GM21381 (cell line): ENCODE results near the gene SPPL2B.
"Not testable (repeated sequence)": the region's sequence is repeated elsewhere in the genome, so short reads cannot be mapped to it uniquely, and the experiment has no call there.

Experiments used
- ATAC-seq: cut with Tn5 transposase; IDR thresholded peaks from one replicate; pipeline ENCODE4 v1.9.1; 2021; ENCODE audit warnings: mild to moderate bottlenecking, moderate library complexity; ENCODE audit not compliant: unreplicated experiment

SPPL2B gene

DNA sequence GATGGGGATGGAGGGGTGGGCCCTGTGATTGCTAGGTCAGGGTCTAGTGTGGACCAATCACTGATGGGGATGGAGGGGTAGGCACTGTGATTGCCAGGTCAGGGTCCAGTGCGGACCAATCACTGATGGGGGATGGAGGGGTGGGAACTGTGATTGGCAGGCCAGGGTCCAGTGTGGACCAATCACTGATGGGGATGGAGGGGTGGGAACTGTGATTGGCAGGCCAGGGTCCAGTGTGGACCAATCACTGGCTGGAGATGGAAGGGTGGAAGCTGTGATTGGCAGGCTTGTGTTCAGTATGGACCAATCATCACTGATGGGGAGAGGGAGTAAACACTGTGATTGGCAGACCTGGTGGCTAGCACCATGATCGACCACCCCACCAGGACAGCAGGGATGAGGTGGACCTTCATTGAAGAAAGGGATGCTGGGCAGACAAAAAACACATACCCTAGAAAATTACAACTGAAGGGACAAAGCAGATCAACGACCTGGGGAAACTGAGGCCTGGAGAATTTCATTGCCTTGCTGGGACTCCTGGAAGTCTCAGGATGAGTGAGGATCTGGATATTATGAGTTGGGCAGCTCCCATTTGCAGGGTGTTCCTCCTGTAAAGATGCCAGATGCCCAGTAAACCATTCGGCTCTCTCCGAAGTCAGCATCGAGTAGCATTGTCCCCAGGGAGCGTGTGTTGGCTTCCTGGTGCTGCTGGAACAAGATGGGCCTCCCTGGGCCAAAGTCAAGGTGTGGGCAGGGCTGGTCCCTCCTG lies 47.1 kb downstream of the SPPL2B start:
- ATAC-seq: no peak

DNA sequence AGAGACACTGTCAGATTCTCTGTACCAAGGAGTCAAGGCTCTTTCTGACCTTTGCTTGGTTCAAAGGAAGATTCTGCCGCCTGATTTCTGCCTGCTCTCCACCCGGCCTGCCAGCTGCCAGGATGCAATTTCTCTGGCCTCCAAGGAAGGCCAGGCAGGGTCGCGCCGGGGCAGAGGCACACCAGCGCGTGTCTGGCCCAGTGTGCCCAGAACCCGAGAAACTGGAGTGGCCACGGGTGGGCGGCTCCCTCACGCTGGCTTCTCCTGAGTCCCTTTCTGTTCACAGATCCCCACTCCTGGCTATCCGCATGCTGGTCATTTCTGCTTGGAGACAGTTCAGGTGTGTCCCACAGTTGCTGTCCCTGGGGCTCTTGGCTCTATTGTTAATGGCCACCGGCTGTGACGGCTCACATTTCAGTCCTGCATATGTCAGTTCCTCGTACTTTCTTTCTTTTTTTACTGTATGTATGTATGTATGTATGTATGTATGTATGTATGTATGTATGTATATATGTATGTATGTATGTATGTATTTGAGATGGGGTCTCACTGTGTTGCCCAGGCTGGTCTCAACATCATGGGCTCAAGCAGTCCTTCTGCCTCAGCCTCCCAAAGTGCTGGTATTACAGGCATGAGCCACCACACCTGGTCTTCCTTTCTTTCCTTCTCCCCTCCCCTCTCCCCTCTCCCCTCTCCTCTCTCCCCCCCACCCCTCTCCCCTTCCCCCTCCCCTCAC lies 48.5 kb downstream of the SPPL2B start:
- ATAC-seq: no peak

DNA sequence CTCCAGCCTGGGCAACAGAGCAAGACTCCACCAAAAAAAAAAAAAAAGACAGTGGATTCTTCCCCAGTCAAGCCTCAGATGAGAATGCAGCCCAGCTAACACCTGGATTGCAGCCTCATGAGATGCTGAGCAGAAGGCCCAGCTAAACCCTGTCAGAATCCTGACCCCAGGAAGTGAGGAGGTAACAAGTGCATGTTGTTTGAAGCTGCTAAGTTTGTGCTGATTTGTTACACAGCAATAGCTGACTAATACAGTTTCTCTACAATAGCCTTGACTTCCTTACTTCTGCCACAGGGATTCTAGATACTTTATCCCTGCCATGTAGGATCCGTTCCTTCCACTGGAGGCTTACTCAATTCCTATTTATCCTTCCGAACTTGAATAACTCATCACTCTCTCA lies 52.1 kb downstream of the SPPL2B start:
- ATAC-seq: no peak

DNA sequence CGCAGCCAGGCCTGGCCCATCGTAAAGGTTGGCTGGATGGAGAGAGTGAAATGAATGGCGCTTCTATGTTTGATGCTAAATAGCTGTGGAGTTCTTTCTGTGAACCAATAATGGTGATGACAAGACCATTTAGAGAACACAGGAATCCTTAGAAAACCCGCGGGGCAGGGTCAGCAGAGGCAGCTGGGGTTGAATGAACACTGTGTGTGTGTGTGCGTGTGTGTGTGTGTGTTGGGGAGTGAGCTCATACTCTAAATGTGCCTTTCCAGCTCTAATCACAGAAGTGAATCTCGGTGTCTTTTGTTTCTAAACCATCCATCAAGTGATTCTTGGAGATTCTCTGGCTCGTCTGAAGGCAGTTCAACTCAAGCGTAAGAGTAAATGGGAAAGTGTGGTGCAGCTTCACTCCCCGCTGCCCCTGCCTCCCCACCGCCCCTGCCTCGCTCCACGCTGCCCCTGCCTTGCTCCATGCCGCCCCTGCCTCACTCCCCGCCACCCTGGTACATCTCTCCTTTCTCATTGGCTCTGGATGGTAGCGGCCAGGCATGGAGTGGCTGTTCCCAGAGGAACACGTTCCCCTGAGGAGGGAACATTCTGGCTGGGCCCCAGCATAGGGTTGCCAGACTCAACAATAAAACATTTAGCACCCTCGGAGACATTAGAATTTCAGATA lies 52.8 kb downstream of the SPPL2B start:
- ATAC-seq: no peak

DNA sequence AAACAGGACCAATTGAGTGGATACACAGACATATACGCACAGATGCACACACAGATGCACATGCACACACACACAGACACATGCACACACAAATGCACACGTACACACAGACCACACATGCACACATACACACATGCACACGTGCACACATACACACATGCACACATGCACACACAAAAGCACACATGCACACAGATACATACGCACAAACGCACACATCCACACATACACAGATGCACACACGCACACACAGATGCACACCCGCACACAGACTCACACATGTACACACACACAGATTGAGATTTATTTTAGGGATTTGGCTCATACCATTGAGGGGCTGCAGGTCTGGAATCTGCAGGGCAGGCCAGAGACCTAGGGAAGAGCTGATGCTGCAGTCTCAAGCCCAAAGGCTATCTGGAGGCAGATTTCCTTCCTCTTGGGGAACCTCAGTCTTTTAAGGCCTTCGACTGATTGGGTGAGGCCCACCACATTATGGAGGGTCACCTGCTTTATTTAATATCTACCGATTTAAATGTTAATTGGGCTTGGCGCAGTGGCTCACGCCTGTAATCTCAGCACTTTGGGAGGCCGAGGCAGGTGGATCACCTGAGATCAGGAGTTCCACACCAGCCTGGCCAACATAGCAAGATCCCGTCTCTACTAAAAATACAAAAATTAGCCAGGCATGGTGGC lies 54.2 kb downstream of the SPPL2B start:
- ATAC-seq: no peak

DNA sequence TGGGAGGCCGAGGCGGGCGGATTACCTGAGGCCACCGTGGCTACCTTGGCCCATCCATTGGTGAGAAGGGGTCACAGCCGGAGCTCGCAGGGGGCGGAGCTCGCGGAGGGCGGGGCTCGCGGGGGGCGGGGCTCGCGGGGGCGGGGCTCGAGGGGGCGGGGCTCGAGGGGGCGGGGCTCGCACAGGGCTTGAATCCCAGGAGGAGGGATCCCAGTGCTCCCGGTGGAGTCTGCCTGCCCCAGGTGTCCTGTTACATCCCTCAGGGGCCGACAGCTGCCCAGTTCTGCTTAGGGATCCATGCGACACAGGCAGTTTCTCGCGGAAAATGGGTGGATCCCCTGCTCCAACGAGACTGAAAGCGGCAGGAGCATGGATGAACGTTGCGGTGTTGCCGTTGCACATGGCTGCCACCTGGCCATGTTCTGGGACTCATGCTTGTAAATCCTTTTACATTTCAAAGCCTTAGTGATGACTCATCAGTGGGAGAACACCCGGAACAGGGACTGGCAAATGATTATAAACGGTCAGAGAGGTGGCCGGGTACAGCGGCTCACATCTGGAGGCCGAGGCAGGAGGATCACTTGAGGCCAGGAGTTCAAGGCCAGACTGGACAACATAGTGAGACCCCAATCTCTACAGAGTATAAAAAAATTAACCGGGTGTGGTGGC lies 56.7 kb downstream of the SPPL2B start:
- ATAC-seq: no peak

DNA sequence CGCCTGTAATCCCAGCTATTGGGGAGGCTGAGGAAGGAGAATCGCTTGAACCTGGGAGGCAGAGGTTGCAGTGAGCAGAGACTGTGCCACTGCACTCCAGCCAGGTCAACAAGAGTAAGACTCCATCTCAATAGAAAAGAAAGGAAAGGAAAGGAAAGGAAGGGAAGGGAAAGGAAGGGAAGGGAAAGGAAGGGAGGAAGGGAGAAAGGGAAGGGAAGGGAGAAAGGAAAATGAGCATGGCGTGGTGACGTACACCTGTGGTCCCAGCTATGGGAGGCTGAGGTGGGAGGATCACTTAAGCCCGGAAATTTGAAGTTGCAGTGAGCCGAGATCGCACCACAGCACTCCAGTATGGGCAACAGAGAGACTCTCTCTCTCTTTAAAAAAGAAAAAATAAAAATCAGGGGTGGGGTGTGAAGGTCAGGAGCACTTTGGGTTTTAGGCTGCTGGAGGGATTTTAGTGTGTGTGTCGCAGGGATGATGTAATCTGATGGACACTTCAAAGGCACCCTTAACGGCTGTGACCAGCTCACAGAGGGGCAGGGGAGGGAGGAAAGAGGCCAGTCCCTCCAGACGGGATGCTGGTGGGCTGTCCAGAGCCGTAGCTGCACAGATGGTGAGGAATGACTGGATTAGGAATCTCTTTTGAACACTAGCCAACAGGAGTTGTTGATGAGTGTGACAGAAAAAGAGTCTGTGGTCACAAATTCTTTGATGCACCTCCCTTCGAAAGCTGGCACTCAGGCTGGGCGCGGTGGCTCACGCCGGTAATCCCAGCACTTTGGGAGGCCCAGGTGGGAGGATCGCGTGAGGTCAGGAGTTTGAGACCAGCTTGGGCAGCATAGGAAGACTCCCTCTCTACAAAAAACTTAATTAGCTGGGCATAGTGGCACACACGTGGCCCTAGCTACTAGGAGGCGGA lies 59.1 kb downstream of the SPPL2B start:
- ATAC-seq: no peak

DNA sequence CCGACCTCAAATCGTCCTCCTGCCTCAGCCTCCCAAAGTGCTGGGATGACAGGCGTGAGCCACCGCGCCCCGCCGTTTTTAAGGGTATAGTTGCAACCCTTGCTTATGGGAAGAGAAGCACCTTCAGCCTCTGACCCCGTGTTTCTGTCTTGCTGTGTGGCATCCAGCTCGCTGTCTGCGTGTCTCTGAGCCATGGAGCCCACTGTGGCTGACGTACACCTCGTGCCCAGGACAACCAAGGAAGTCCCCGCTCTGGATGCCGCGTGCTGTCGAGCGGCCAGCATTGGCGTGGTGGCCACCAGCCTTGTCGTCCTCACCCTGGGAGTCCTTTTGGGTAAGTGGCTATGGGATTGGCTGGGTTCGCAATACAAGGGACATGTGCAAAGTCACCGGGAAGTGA lies 61.1 kb downstream of the SPPL2B start:
- no peak for ATAC-seq

DNA sequence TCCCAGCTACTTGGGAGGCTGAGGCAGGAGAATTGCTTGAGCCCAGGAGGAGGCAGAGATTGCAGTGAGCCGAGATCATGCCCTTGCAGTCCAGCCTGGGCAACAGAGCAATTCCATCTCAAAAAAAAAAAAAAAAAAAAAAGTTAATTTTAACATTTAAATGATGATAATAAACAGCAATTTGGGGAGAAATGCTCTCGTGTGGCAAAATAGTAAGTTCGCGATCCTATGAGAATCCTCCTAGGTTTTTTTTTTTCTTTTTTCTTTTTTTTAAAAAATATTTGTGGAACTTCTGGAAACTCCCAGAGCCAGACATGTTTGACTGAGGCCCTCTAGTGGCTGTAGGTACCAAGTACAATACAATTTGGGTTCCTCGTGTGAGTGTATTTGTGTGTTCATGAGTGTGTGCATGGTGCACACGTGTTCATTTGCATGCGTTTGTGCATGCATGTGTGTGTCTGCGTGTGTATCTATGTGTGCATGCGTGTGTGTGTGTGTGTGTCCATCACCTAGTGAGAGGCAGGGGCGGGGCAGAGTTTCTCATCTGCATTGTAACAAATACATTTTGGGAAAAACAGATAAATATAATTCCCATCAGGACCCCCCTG lies 62.7 kb downstream of the SPPL2B start:
- no peak for ATAC-seq

DNA sequence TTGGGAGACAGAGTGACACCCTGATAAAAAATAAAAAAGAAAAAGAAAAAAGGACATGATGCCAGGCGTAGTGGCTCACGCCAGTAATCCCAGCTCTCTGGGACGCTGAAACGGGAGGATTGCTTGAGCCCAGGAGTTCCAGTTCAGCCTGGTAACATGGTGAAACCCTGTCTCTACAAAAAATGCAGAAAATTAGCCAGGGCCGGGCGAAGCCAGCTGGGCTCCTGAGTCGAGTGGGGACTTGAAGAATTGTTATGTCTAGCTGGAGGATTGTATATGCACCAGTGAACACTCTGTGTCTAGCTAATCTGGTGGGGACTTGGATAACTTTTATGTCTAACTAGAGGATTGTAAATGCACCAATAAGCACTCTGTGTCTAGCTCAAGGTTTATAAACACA lies 63.9 kb downstream of the SPPL2B start:
- ATAC-seq: no peak

DNA sequence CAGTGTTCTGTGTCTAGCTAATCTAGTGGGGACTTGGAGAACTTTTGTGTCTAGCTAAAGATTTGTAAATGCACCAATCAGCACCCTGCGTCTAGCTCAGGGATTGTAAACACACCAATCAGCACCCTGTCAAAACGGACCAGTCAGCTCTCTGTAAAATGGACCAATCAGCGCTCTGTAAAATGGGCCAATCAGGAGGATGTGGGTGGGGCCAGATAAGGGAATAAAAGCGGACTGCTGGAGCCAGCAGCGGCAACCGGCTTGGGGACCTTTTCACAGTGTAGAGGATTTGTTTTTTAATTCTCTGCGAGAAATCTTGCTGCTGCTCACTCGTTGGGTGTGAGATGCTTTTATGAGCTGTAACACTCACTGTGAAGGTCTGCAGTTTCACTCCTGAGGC lies 64.4 kb downstream of the SPPL2B start:
- not testable (repeated sequence) for ATAC-seq

DNA sequence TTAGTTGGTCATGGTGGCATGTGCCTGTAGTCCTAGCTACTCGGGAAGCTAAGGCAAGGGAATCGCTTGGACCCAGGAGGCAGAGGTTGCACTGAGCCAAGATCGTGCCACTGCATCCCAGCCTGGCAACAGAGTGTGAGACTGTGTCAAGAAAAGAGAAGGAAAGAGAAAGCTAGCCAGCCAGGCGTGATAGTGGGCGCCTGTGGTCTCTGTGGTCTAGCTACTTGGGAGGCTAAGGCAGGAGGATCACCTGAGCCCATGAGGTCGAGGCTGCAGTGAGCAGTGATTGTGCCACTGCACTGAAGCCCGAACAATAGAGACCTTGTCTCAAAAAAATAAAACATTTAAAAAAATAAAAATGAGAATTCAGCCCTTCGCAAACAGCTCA lies 65.6 kb downstream of the SPPL2B start:
- no peak for ATAC-seq

DNA sequence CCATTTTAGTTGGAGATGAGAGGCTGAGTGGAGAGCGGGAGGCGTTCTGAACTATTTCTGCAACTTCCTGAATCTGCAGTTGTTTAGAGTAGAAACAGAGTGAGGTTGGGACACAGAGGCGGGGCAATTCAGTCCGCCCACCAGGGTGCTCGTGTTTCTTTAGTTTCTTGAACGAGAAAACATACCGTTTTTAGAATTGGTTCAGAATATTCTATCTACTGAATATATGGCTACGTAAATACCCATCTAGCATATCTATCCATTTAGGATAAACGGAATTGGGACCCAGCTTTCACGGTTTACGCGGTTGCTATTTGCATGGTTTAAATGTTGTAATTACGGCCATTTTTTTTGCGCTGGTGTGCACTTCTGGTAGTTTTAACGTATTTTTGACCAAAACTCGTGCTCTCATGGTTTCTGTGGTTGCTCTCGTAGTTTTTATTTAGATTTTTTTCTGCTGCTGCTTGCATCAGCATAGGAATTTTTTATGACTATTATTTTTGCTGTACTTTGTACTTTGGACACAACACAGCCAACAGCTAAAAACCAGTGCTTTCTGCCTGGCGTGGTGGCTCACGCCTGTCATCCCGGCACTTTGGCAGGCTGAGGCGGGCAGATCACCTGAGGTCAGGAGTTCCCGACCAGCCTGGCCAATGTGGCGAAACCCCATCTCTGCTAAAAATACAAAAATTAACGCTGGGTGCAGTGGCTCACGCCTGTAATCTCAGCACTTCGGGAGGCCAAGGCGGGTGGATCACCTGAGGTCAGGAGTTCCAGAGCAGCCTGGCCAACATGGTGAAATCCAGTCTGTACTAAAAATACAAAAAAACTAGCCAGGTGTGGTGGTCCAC lies 66.2 kb downstream of the SPPL2B start:
- ATAC-seq: no peak

DNA sequence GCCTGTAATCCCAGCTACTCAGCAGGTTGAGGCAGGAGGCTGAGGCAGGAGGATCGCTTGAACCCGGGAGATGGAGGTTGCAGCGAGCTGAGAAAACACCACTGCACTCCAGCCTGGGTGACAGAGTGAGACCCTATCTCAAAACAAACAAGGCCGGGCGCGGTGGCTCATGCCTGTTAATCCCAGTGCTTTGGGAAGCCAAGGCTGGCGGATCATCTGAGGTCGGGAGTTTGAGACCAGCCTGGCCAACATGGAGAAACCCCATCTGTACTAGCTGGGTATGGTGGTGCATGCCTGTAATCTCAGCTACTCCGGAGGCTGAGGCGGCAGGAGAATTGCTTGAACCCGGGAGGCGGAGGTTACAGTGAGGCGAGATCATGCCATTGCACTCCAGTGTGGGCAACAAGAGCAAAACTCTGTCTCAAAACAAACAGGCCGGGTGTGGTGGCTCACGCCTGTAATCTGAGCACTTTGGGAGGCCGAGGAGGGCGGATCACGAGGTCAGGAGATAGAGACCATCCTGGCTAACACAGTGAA lies 66.9 kb downstream of the SPPL2B start:
- ATAC-seq: not testable (repeated sequence)

DNA sequence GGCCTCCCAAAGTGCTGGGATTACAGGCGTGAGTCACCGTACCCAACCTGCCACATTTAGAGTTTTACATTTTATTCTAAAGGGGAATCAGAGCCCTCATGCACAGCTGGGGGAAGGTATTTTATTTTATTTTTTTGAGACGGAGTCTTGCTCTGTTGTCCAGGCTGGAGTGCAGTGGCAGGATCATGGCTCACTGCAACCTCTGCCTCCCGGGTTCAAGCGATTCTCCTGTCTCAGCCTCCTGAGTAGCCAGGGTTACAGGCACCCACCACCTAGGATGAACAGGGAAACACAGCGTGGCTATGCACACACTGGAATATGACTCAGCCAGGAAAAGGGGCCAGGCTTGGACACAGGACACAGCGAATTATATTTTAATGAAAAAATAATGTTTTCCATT lies 68.7 kb downstream of the SPPL2B start:
- ATAC-seq: not testable (repeated sequence)

DNA sequence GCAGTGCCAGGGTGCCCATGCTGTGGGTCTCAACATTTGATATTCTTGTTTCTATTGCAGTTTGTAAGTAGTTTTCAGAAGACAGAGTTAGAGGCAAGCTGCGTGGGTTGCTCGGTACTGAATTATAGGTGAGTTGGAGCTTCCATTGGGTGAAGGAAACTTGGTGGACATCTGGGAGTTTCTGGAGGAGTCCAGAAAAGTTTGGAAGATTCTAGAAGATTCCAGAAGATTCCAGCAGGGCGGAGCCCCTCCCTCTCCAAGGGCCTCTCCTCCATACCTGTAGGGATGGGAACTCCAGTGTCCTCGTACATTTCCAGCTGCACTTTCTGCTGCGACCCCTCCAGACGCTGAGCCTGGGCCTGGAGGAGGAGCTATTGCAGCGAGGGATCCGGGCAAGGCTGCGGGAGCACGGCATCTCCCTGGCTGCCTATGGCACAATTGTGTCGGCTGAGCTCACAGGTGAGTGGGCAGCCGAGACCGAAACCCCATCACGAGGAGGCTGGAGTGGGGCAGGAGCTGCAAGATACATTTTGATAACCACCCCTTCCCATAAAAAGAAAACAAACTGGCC lies 70.3 kb downstream of the SPPL2B start:
- ATAC-seq: no peak

DNA sequence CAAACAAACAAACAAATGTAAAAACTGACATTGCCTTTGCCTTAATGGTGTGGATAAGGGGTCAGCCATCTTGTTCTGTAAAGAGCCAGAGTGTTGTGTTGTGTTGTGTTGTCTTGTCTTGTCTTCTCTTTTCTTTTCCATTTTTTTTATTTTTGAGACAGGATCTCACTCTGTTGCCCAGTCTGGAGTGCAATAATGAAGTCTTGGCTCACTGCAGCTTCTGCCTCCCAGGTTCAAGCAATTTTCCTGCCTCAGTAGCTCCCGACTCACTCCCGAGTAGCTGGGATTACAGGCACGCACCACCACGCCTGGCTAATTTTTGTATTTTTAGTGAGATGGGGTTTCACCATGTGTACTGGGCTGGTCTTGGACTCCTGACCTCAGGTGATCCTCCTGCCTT lies 71.1 kb downstream of the SPPL2B start:
- no peak for ATAC-seq
